Measurements from ENCODE around the gene LDHA. TPM values are rescaled to one million over a fixed set of nuclear protein-coding genes. Genes with fewer than 3 reads are reported as not detected.

LDHA gene
- 100 to 1,000 TPM; 641 to 919 TPM for total RNA-seq

DNA sequence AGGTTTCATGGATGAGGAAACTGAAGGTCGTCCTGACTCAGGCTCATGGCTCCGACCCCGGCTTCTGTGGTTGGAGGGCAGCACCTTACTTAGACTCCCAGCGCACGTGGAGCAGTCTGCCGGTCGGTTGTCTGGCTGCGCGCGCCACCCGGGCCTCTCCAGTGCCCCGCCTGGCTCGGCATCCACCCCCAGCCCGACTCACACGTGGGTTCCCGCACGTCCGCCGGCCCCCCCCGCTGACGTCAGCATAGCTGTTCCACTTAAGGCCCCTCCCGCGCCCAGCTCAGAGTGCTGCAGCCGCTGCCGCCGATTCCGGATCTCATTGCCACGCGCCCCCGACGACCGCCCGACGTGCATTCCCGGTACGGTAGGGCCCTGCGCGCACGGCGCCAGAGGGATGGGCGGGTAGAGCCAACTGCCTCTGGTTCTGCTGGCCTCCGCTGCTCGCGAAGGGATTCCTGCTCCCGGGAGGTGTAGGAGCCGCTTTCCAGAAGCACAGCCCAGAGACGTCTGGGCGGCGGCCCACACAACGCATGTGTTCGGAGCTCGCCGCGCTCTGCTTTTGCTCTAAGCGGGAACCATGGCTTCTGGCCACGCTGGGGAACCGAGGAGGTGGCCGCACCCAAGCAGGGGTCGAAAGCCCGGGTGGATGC, at the start of gene LDHA:
Gene LDHA (plus strand): TSS at position 289 of the 653 bp plus-strand sequence. CDS start 2,280 bp downstream, outside the sequence.

DNA sequence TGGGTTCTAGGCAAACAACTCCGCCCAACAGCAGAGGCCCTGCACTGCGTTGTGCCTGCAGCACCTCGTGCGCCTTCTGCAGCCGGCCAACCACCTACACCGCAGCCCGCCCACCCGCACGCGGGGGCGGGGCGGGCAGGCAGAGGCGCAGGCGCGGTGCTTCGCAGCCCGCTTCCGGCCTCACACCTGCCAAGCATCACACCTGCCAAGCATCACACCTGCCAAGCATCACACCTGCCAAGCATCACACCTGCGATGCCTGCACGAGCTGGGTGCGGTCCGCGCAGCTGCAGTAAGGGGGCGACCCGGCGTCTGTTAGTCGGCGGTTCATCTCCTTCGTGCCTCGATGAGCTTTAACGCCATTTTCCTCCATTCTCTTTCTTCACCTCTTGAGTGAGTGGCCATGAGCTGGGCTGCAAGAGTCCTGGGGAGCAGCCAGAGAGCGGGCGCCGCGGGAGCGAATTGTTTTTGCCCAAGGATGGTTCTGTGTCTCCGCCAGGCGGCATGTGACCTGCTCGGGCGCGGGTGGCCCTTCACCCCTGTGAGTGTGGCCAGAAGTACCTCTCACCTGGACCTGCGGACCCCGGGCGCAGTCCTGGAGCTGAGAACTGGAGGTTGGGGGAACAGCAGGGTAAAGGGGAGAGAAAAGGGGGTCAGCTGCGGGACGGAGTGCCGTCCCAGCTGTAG, 61.5 kb downstream of the LDHA start, which contains the start of gene LDHAL6A:
Gene LDHAL6A (plus strand): TSS at position 171 of the 687 bp plus-strand sequence. CDS start 825 bp downstream, outside the sequence.

Small RNA genes lying within 50 kb of the gene (small RNA-seq; reads per million reads assigned to genes)
- 2.1 to 4.0 reads per million in 2 donors for gene MIR3159

Other genes starting within 250 kb of the LDHA start
- not detected for gene MRGPRX4, start 221.7 kb upstream of the LDHA start, total RNA-seq
- not detected for gene SAA4, start 157.8 kb upstream of the LDHA start, total RNA-seq
- not detected for gene SAA2, start 145.9 kb upstream of the LDHA start, total RNA-seq
- not detected for gene SAA1, start 128.3 kb upstream of the LDHA start, total RNA-seq
- gene HPS5, start 72.4 kb upstream of the LDHA start, total RNA-seq, result 100 to 1,000 TPM; 109 to 132 TPM
- gene GTF2H1, start 72.0 kb upstream of the LDHA start, total RNA-seq, result 100 to 1,000 TPM; 108 to 113 TPM
- under 1 TPM; 0.33 to 0.34 TPM for gene LDHC, start 17.8 kb downstream of the LDHA start, total RNA-seq
- not detected for gene LDHAL6A, start 61.3 kb downstream of the LDHA start, total RNA-seq
- 10 to 100 TPM; 57.5 to 70.6 TPM for gene TSG101, start 132.4 kb downstream of the LDHA start, total RNA-seq
- gene UEVLD, start 194.2 kb downstream of the LDHA start, total RNA-seq, result 10 to 100 TPM; 33.3 to 35.1 TPM
- gene MISFA, start 205.2 kb downstream of the LDHA start, total RNA-seq, result 1 to 10 TPM in 1 of 2 donors, not detected in 1; 1.3 TPM
- 10 to 100 TPM; 16.2 to 17.3 TPM for gene SPTY2D1, start 239.8 kb downstream of the LDHA start, total RNA-seq

Data from melanocyte of skin (primary cell).